K562 (cell line): ENCODE results near the gene RAX. TPM values are rescaled to one million over a fixed set of nuclear protein-coding genes. Genes with fewer than 3 reads are reported as not detected.

ENCODE experiments used
- ATAC-seq: fragments of 200-7000 bp; cut with Tn5 transposase; 3 replicates; pipeline ENCODE4 v1.9.1; 2020; ENCODE audit warnings: moderate library complexity
- BruUV-seq: library from RNA; stranded (reverse); fragments of 400-500 nt; replicated peaks from 2 replicates; lab custom pipeline; 2021; lab: Mats Ljungman, UMichigan
- CTCF ChIA-PET: fragments of 300-600 bp; formaldehyde crosslinking; extraction: SDS; loops from one replicate; lab custom pipeline; 2021; ENCODE audit warnings: low intra/inter-chr PET ratio; lab: Yijun Ruan, JAX
- POLR2A ChIA-PET: fragments of 300-600, 350-650 bp; sonication (Branson Sonifier 250); formaldehyde crosslinking; extraction: SDS; loops from one replicate; lab custom pipeline; 2021; ENCODE audit warnings: antibody characterized with exemption, inconsistent platforms; lab: Yijun Ruan, JAX
- DNase-seq, 4 experiments: peaks; one replicate each; pipeline versions ENCODE4 v3.0.0 to v3.0.0-alpha.2; 2011 to 2018; ENCODE audit warnings: low spot score in 3 of 4, mixed read lengths in 3 of 4; ENCODE audit errors: extremely low read depth in 1 of 4
- FAIRE-seq: peaks from 2 replicates; lab custom pipeline; 2011; peaks lifted over from hg19 to GRCh38; lab: Jason Lieb, UNC
- H2AFZ ChIP-seq: 2 replicates; pipeline ENCODE4 v1.6.0; 2011; ENCODE audit warnings: low read depth, low read length, control low read depth, inconsistent platforms
- H3K27ac ChIP-seq: fragments of 200-600 bp; 3 replicates; pipeline ENCODE4 v1.8.0; 2011; ENCODE audit warnings: low read depth, mild to moderate bottlenecking, control low read depth, inconsistent platforms, low read length, moderate library complexity, mixed read lengths; ENCODE audit errors: extremely low read depth
- H3K27me3 ChIP-seq, 2 experiments: fragments of 300-600 bp in 1 of 2; 2 replicates in 1 of 2; 3 replicates in 1 of 2; pipeline versions ENCODE4 v1.6.0 to v1.8.0; 2011; ENCODE audit warnings: inconsistent platforms in 2 of 2, low read length in 2 of 2, mild to moderate bottlenecking in 1 of 2, mixed read lengths in 1 of 2, moderate library complexity in 1 of 2; ENCODE audit not compliant: control insufficient read depth in 2 of 2, insufficient read depth in 2 of 2
- H3K36me3 ChIP-seq: fragments of 300-600 bp; 3 replicates; pipeline ENCODE4 v1.8.0; 2011; ENCODE audit warnings: mild to moderate bottlenecking, low read length, inconsistent platforms; ENCODE audit not compliant: control insufficient read depth, insufficient read depth
- H3K4me1 ChIP-seq, 2 experiments: fragments of 200-600 bp in 1 of 2; replicated peaks in 1 of 2; 2 replicates in 1 of 2; 3 replicates in 1 of 2; pipeline versions ENCODE4 v1.5.1 to v1.8.0; 2011; ENCODE audit warnings: inconsistent platforms in 2 of 2, low read length in 2 of 2, mild to moderate bottlenecking in 1 of 2, mixed read lengths in 1 of 2, moderate library complexity in 1 of 2; ENCODE audit not compliant: control insufficient read depth in 2 of 2, insufficient read depth in 2 of 2
- H3K4me2 ChIP-seq: 2 replicates; pipeline ENCODE4 v1.6.1; 2011; ENCODE audit warnings: low read length, control low read depth, inconsistent platforms, mixed read lengths; ENCODE audit not compliant: insufficient read depth
- H3K4me3 ChIP-seq: fragments of 200-600 bp; sonication (generic), shearing (Covaris generic); 2 replicates; pipeline ENCODE4 v1.5.1; 2016; ENCODE audit warnings: control low read depth, inconsistent platforms
- H3K79me2 ChIP-seq: fragments of 200-600 bp; 3 replicates; pipeline ENCODE4 v1.8.0; 2011; ENCODE audit warnings: low read length, inconsistent platforms; ENCODE audit not compliant: control insufficient read depth, insufficient read depth
- H3K9ac ChIP-seq, 2 experiments: 2 replicates each; pipeline versions ENCODE4 v1.6.0 to v1.6.1; 2011; ENCODE audit warnings: low read depth in 2 of 2, low read length in 2 of 2, control low read depth in 1 of 2, inconsistent platforms in 1 of 2, mild to moderate bottlenecking in 1 of 2, mixed read lengths in 1 of 2; ENCODE audit not compliant: insufficient read depth in 1 of 2
- H3K9me1 ChIP-seq: one replicate; pipeline ENCODE4 v1.6.0; 2011; ENCODE audit warnings: inconsistent platforms, mild to moderate bottlenecking, low read length, moderate library complexity; ENCODE audit not compliant: control insufficient read depth, insufficient read depth
- H3K9me3 ChIP-seq: replicated peaks from 2 replicates; pipeline ENCODE4 v1.5.1; 2011; ENCODE audit warnings: low read depth, low read length, inconsistent platforms; ENCODE audit not compliant: control insufficient read depth, insufficient read depth
- H4K20me1 ChIP-seq: replicated peaks from 2 replicates; pipeline ENCODE4 v1.6.1; 2011; ENCODE audit warnings: low read length, inconsistent platforms, mixed read lengths; ENCODE audit not compliant: control insufficient read depth, insufficient read depth
- ARID1B ChIP-seq: fragments of 450-650 bp; IDR thresholded peaks from 2 replicates; pipeline ENCODE4 v1.6.1; 2016; ENCODE audit warnings: antibody characterized with exemption, mild to moderate bottlenecking, inconsistent platforms
- BACH1 ChIP-seq: fragments of 200-800 bp; sonication (Bioruptor generic); IDR thresholded peaks from 2 replicates; pipeline ENCODE4 v1.6.1; 2016; ENCODE audit warnings: missing genetic modification characterization, missing compliant biosample characterization
- CBFA2T3 ChIP-seq: fragments of 450-650 bp; IDR thresholded peaks from 2 replicates; pipeline ENCODE4 v1.6.1; 2017
- GATAD2A ChIP-seq: fragments of 450-650 bp; IDR thresholded peaks from 2 replicates; pipeline ENCODE4 v1.6.1; 2017
- HMG20A ChIP-seq: fragments of 450-650 bp; formaldehyde crosslinking; conservative IDR thresholded peaks from 2 replicates; pipeline ENCODE4 v1.4.0; 2020; ENCODE audit warnings: mild to moderate bottlenecking, mixed read lengths
- MAFG ChIP-seq: fragments of 450-650 bp; conservative IDR thresholded peaks from 2 replicates; pipeline ENCODE4 v1.6.1; 2016; ENCODE audit warnings: missing genetic modification characterization, missing compliant biosample characterization
- NCOR1 ChIP-seq: fragments of 450-650 bp; IDR thresholded peaks from 2 replicates; pipeline ENCODE4 v1.6.1; 2016; ENCODE audit warnings: mild to moderate bottlenecking, moderate library complexity
- NFE2L1 ChIP-seq: fragments of 450-650 bp; IDR thresholded peaks from 2 replicates; pipeline ENCODE4 v1.6.1; 2016; ENCODE audit warnings: missing genetic modification characterization, low read depth, mild to moderate bottlenecking, missing compliant biosample characterization, moderate library complexity, borderline replicate concordance
- PPARD ChIP-seq: fragments of 250-450 bp; sonication (Bioruptor Pico); IDR thresholded peaks from 2 replicates; pipeline ENCODE4 v1.8.0; 2022; ENCODE audit warnings: inconsistent platforms, mild to moderate bottlenecking, moderate library complexity
- PRDM10 ChIP-seq: fragments of 450-650 bp; IDR thresholded peaks from 2 replicates; pipeline ENCODE4 v1.6.1; 2018; ENCODE audit not compliant: partially characterized antibody
- TAL1 ChIP-seq: fragments of 450-650 bp; IDR thresholded peaks from 2 replicates; pipeline ENCODE4 v1.6.1; 2016; ENCODE audit warnings: mild to moderate bottlenecking
- TCF3 ChIP-seq: sonication (generic); formaldehyde crosslinking; IDR thresholded peaks from 2 replicates; pipeline ENCODE4 v1.4.0; 2020; ENCODE audit warnings: mild to moderate bottlenecking, missing genetic modification reagents
- TEAD4 ChIP-seq, 2 experiments: sonication (generic) in 1 of 2; formaldehyde crosslinking in 1 of 2; IDR thresholded peaks; 2 replicates each; pipeline versions ENCODE4 v1.6.1 to v1.8.0; 2012 to 2022; ENCODE audit warnings: borderline replicate concordance in 1 of 2, inconsistent platforms in 1 of 2, low read length in 1 of 2, mild to moderate bottlenecking in 1 of 2, missing genetic modification reagents in 1 of 2
- TRIM24 ChIP-seq, 2 experiments: fragments of 450-650 bp; IDR thresholded peaks; 2 replicates each; pipeline ENCODE4 v1.6.1; 2016
- WGBS: fragments of 100-300 bp; shearing (Covaris generic); methylation state at CpG from one replicate; pipeline ENCODE4 v1.1.6; 2016; ENCODE audit warnings: low coverage, mixed read lengths; ENCODE audit not compliant: insufficient coverage; ENCODE audit errors: missing lambda C conversion rate; 5-methylcytosine and 5-hydroxymethylcytosine counted together
- in situ Hi-C: fragments of 300-500 bp; cut with MboI; formaldehyde crosslinking; loops from 4 replicates; pipeline ENCODE4 v1.15.0; 2018; ENCODE audit warnings: inconsistent platforms, mixed read lengths
- intact Hi-C: fragments of 100-400 bp; cut with micrococcal nuclease; formaldehyde crosslinking; loops from 2 replicates; pipeline ENCODE4 v1.14.2; 2022
- polyA plus RNA-seq, 8 experiments: library from polyadenylated mRNA; depleted of rRNA in 4 of 8; stranded (reverse) in 5 of 8; unstranded in 3 of 8; fragments of >200 nt; fragmentation: Nextera tagmentation in 2 of 8; fragmentation: Illumina TruSeq in 1 of 8; extraction: Ambion mirVana in 2 of 8; extraction: Trizol in 1 of 8; gene quantifications; 2 replicates each; pipeline versions ENCODE4 v1.2.1 to v1.2.3, GENCODE V29; 2011 to 2014; ENCODE audit warnings: inconsistent platforms in 1 of 8, missing spikeins in 1 of 8
- total RNA-seq, 7 experiments: library from RNA; depleted of rRNA in 6 of 7; stranded (reverse); fragments of >200 nt in 6 of 7; fragmentation: Illumina TruSeq in 2 of 7; extraction: Trizol in 2 of 7; gene quantifications; 2 replicates each; pipeline versions ENCODE4 v1.2.1 to v1.2.3, GENCODE V29; 2011 to 2021; ENCODE audit warnings: low replicate concordance in 1 of 7

RAX gene
- total and polyA plus RNA-seq, 9 of the 15 experiments (the other 6 are each of a cell fraction or from before 2014, with no cell fraction given) = not detected

- no peak overlapping the region for H3K4me3 ChIP-seq
- in situ Hi-C loops (no loop called here), intact Hi-C loops (loop anchor here (10.0 kb wide), 1 partner anchor 582 kb away; no protein-coding TSS in a partner anchor)
- H3K4me2 ChIP-seq = no peak overlapping the region
- no peak for DNase-seq
- no peak for ATAC-seq
- no peak overlapping the region for H3K9ac ChIP-seq
- H3K27me3 ChIP-seq = no peaks in the 10 kb centered on the region
- WGBS = 0% methylated on average over 2 of the region's 2 CpGs
- H3K4me1 ChIP-seq = no peaks in the 10 kb centered on the region; a peak in 1 of 5 replicates
- H3K9me3 ChIP-seq = no peaks in the 10 kb centered on the region
- TF ChIP-seq HMG20A (CRISPR knock-in tag) (no peak), BACH1 (tag) (no peak)
- POLR2A ChIA-PET = no interaction called here
- CTCF ChIA-PET = no interaction called here
- no peaks in the 10 kb centered on the region for H3K9me1 ChIP-seq
- H3K36me3 ChIP-seq = no peaks in the 10 kb centered on the region
- no peak for FAIRE-seq
- no peaks in the 10 kb centered on the region; the same call in 1 of the 2 replicates for H4K20me1 ChIP-seq
- BruUV-seq = no TSS peak
- H2AFZ ChIP-seq = no peak overlapping the region
- H3K27ac ChIP-seq = no peak overlapping the region
- no peaks in the 10 kb centered on the region for H3K79me2 ChIP-seq
Observed at GRCh38 chr18:59242906-59243305, 30.3 kb downstream of the RAX start.

- H3K4me1 ChIP-seq = no peaks in the 10 kb centered on the region; a peak in 1 of 5 replicates
- BruUV-seq = no TSS peak
- ChIA-PET POLR2A (no interaction called here), CTCF (no interaction called here)
- no peaks in the 10 kb centered on the region for H3K79me2 ChIP-seq
- no peak overlapping the region for H3K9ac ChIP-seq
- H3K9me1 ChIP-seq = no peaks in the 10 kb centered on the region
- FAIRE-seq (no peak), ATAC-seq (no peak), DNase-seq (peak in 2 of 4 experiments; percentile 6 to 9)
- H3K27ac ChIP-seq = no peak overlapping the region
- H4K20me1 ChIP-seq = no peaks in the 10 kb centered on the region; the same call in 1 of the 2 replicates
- no peaks in the 10 kb centered on the region for H3K9me3 ChIP-seq
- H2AFZ ChIP-seq = no peak overlapping the region
- no peaks in the 10 kb centered on the region for H3K27me3 ChIP-seq
- no peak overlapping the region for H3K4me3 ChIP-seq
- in situ Hi-C loops (no loop called here), intact Hi-C loops (loop anchor here (10.0 kb wide), 1 partner anchor 585 kb away; no protein-coding TSS in a partner anchor)
- WGBS = 3% methylated on average over 4 of the region's 4 CpGs
- no peak overlapping the region for H3K4me2 ChIP-seq
- H3K36me3 ChIP-seq = no peaks in the 10 kb centered on the region
- TF ChIP-seq TEAD4 (IDR thresholded peaks at IDR 0.05; ENCODE audit: low read length) = peak; percentile 54
- no peak for TF ChIP-seq TEAD4 (CRISPR knock-in tag; IDR thresholded peaks at IDR 0.05; ENCODE audit: borderline replicate concordance)
- TF ChIP-seq MAFG (tag) = 0 out of 2 replicates have a peak, but pooled peaks have one; percentile 11
- TF ChIP-seq GATAD2A = no peak
- no peak for TF ChIP-seq PPARD (CRISPR knock-in tag)
- peak; percentile 63 for TF ChIP-seq TAL1
- peak; percentile 72 for TF ChIP-seq CBFA2T3
- TF ChIP-seq NCOR1 = 0 out of 2 replicates have a peak, but pooled peaks have one; percentile 19
- TF ChIP-seq TCF3 (CRISPR knock-in tag) = peak; percentile 54
- 0 out of 4 replicates have a peak, but pooled peaks of 1 of the 2 experiments have one; percentile 19 for TF ChIP-seq TRIM24 (IDR thresholded peaks at IDR 0.05)
- peak; percentile 65 for TF ChIP-seq PRDM10
- no peak for TF ChIP-seq NFE2L1
- peak; percentile 50; the same call in 1 of the 2 replicates for TF ChIP-seq ARID1B
Observed at GRCh38 chr18:59239642-59240041, 33.6 kb downstream of the RAX start.
